Gastroesophageal sphincter (tissue), 3 donors: ENCODE data around the gene PALD1.

ENCODE experiments used
- CTCF ChIP-seq, 4 experiments: fragments of 200-600 bp in 2 of 4; fragments of 450-650 bp in 2 of 4; sonication (generic) in 1 of 4; IDR thresholded peaks; one replicate each; pipeline ENCODE4 v1.5.1; 2017 to 2019; ENCODE audit warnings: antibody characterized with exemption in 4 of 4, mild to moderate bottlenecking in 2 of 4, moderate library complexity in 2 of 4
- POLR2A ChIP-seq, 2 donors: fragments of 450-650 bp; IDR thresholded peaks; one replicate each; pipeline ENCODE4 v1.6.1; 2017; ENCODE audit warnings: antibody characterized with exemption in 2 of 2, mild to moderate bottlenecking in 2 of 2, moderate library complexity in 1 of 2
- POLR2AphosphoS5 ChIP-seq: sonication (generic); formaldehyde crosslinking; IDR thresholded peaks from one replicate; pipeline ENCODE4 v1.6.1; 2017; ENCODE audit warnings: antibody characterized with exemption

GRCh38 chr10:70601746-70602145 lies 123.2 kb downstream of the PALD1 start:
- TF ChIP-seq CTCF (IDR thresholded peaks at IDR 0.05) (no peak), POLR2AphosphoS5 (no peak), POLR2A (IDR thresholded peaks at IDR 0.05) (no peak)
